ENCODE results near the gene DDX5.

- TF ChIP-seq ZNF565 (CRISPR knock-in tag; conservative IDR thresholded peaks at IDR 0.05; ENCODE audit: low read depth) (no peak), ZFP30 (CRISPR knock-in tag; IDR thresholded peaks at IDR 0.05) (no peak), RARB (CRISPR knock-in tag; IDR thresholded peaks at IDR 0.05) (no peak)
These were observed 35.5 kb downstream of the DDX5 start for GRCh38 chr17:64470625-64471024.
